Muscle layer of colon (tissue), 2 donors: ENCODE data around the gene TSPAN10.

Experiments
- H3K27ac ChIP-seq: one replicate; pipeline ENCODE4 v1.7.0; 2013; ENCODE audit warnings: low read depth, mild to moderate bottlenecking, low read length, moderate library complexity
- H3K27me3 ChIP-seq, 2 donors: one replicate each; pipeline ENCODE4 v1.7.0; 2013; ENCODE audit warnings: low read length in 2 of 2, mild to moderate bottlenecking in 2 of 2; ENCODE audit not compliant: insufficient read depth in 2 of 2, control insufficient read depth in 1 of 2
- H3K36me3 ChIP-seq: one replicate; pipeline ENCODE4 v1.7.0; 2013; ENCODE audit warnings: mild to moderate bottlenecking, low read length; ENCODE audit not compliant: insufficient read depth
- H3K4me1 ChIP-seq: one replicate; pipeline ENCODE4 v1.7.0; 2013; ENCODE audit warnings: mild to moderate bottlenecking, low read length; ENCODE audit not compliant: insufficient read depth
- H3K4me3 ChIP-seq, 2 donors: one replicate each; pipeline ENCODE4 v1.7.0; 2013; ENCODE audit warnings: low read length in 2 of 2, low read depth in 1 of 2, mild to moderate bottlenecking in 1 of 2, moderate library complexity in 1 of 2
- H3K9ac ChIP-seq: one replicate; pipeline ENCODE4 v1.7.0; 2013; ENCODE audit warnings: low read length
- H3K9me3 ChIP-seq: one replicate; pipeline ENCODE4 v1.7.0; 2013; ENCODE audit warnings: mild to moderate bottlenecking, low read length
- donor health status: abdominal sarcoma.
- donor health status: Adenocarcinoma of cecum.

TSPAN10 gene

DNA sequence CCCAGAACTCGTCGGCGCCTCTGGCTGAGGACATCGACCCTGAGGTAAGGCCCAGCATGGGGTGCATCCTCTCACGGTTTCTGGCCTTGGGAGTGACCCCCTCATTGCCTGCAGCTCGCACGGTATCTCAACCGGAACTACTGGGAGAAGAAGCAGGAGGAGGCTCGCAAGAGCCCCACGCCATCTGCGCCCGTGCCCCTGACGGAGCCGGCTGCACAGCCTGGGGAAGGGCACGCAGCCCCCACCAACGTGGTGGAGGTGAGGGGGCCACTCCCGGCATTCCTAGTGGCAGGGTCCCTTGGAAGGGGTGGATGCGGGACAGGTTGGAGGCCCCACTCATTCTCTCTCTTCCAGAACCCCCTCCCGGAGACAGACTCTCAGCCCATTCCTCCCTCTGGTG, 57.8 kb downstream of the TSPAN10 start:
- Histone ChIP-seq H3K9ac (no peak overlapping the region), H3K27me3 (no peaks in the 10 kb centered on the region), H3K36me3 (peaks cover 50% of the 10 kb centered on the region), H3K4me1 (no peaks in the 10 kb centered on the region), H3K4me3 (no peak overlapping the region), H3K9me3 (no peaks in the 10 kb centered on the region), H3K27ac (no peak overlapping the region)

- Histone ChIP-seq H3K4me1 (no peaks in the 10 kb centered on the region), H3K4me3 (no peak overlapping the region), H3K36me3 (peaks cover 50% of the 10 kb centered on the region), H3K27ac (no peak overlapping the region), H3K9me3 (no peaks in the 10 kb centered on the region), H3K27me3 (no peaks in the 10 kb centered on the region), H3K9ac (no peak overlapping the region)
Measured at GRCh38 chr17:81695211-81695610, 58.2 kb downstream of the TSPAN10 start.

DNA sequence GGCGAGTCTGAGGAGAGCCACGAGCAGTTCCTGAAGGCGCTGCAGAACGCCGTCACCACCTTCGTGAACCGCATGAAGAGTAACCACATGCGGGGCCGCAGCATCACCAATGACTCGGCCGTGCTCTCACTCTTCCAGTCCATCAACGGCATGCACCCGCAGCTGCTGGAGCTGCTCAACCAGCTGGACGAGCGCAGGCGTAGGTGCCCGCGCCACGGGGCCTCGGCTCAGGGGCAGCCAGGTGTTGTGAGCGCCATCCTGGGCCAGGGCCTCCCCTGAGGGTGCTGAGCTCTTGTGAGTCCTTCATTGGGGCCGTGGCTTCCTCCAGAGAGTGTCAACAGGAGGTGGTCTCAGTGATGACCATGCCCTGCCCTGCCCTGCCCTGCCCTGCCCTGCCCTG, 58.8 kb downstream of the TSPAN10 start:
- Histone ChIP-seq H3K4me1 (no peaks in the 10 kb centered on the region), H3K36me3 (peaks cover 50% of the 10 kb centered on the region), H3K9me3 (no peaks in the 10 kb centered on the region), H3K27me3 (no peaks in the 10 kb centered on the region), H3K27ac (no peak overlapping the region), H3K9ac (no peak overlapping the region), H3K4me3 (no peak overlapping the region)

DNA sequence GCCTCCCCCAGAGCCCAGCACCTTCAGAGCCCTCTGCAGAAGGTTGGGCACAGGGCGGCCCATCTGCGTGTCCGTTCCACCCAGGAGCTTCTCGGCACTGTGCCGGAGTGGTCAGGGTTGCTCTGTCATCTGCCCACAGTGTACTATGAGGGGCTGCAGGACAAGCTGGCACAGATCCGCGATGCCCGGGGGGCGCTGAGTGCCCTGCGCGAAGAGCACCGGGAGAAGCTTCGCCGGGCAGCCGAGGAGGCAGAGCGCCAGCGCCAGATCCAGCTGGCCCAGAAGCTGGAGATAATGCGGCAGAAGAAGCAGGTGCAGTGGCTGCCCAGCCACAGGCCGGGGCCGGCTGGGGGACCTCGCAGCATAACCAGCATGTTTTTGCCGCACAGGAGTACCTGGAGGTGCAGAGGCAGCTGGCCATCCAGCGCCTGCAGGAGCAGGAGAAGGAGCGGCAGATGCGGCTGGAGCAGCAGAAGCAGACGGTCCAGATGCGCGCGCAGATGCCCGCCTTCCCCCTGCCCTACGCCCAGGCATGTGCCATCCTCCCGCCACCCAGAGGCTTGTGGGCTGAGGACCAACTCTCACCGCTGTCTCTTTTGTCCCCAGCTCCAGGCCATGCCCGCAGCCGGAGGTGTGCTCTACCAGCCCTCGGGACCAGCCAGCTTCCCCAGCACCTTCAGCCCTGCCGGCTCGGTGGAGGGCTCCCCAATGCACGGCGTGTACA, 59.4 kb downstream of the TSPAN10 start:
- Histone ChIP-seq H3K4me1 (peaks cover under 1% of the 10 kb centered on the region), H3K27ac (no peak overlapping the region), H3K9ac (no peak overlapping the region), H3K4me3 (no peak overlapping the region), H3K9me3 (no peaks in the 10 kb centered on the region), H3K27me3 (no peaks in the 10 kb centered on the region), H3K36me3 (peaks cover 55% of the 10 kb centered on the region)

DNA sequence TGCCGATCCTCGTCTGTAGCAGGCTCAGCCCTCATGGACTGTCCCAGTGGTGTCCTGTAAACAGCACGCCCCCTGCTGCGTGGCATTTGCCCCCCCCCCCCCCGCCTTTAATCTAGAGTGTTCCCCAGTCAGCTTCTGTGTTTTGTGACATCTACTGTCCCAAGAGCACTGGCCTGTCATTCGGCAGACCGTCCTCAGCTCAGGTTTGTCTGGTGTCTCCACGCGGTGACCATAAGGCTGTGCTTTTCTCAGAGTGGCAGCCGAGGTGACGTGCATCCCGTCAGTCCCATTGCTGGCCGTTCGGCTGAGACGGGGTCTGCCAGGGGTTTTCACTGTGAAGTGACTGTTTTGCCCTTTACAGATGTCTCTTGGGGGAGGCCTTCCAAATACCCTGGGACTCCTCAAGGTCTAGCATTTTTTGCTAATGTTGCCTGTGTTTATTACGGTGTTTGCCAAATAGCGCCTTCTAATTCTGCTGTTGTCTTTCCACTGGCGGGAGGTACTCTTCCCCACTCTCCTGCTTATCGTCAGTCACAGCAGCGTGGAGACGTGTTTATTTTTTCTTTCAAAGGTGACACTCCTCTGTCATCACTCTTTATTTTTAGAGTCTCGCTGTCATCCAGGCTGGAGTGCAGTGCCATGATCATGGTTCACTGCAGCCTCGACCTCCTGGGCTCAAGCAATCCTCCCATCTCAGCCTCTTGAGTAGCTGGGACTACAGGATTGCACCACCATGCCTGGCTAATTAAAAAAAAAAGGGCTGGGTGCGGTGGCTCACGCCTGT, 60.5 kb downstream of the TSPAN10 start:
- Histone ChIP-seq H3K4me1 (peaks cover 12% of the 10 kb centered on the region), H3K9ac (no peak overlapping the region), H3K27ac (no peak overlapping the region), H3K9me3 (no peaks in the 10 kb centered on the region), H3K36me3 (peaks cover 48% of the 10 kb centered on the region), H3K4me3 (no peak overlapping the region), H3K27me3 (no peaks in the 10 kb centered on the region)
